Lower lobe of right lung (tissue), 2 donors: ENCODE measurements around the gene WBP1. TPM values are rescaled to one million over a fixed set of nuclear protein-coding genes. Genes with fewer than 3 reads are reported as not detected.

ENCODE experiments used
- ATAC-seq, 2 donors: fragments of 200-7000 bp; cut with Tn5 transposase; one replicate each; pipeline ENCODE4 v1.9.1; 2020 to 2022; ENCODE audit warnings: mild to moderate bottlenecking in 2 of 2, moderate library complexity in 2 of 2
- DNase-seq: peaks from one replicate; pipeline ENCODE4 v3.0.0-alpha.2; 2020
- H3K27ac ChIP-seq: fragments of 200-600 bp; one replicate; pipeline ENCODE4 v1.8.0; 2022
- H3K27me3 ChIP-seq: fragments of 200-600 bp; one replicate; pipeline ENCODE4 v1.8.0; 2022; ENCODE audit warnings: low read depth
- H3K36me3 ChIP-seq: fragments of 200-600 bp; one replicate; pipeline ENCODE4 v1.8.0; 2022; ENCODE audit warnings: mild to moderate bottlenecking
- H3K4me1 ChIP-seq: fragments of 200-600 bp; one replicate; pipeline ENCODE4 v1.8.0; 2022
- H3K4me3 ChIP-seq: fragments of 200-600 bp; one replicate; pipeline ENCODE4 v1.8.0; 2022; ENCODE audit warnings: mild to moderate bottlenecking
- H3K9me3 ChIP-seq: fragments of 200-600 bp; one replicate; pipeline ENCODE4 v1.8.0; 2022
- intact Hi-C: fragments of 100-400 bp; cut with DNase I; formaldehyde crosslinking; loops from one replicate; pipeline ENCODE4 v1.11.0; 2022
- total RNA-seq: library from RNA; stranded (reverse); fragmentation: NEBNext Ultra II Directional; extraction: Animal tissue kit (Norgen Biotek cat#: 25700); gene quantifications from one replicate; pipeline ENCODE4 v1.2.1, GENCODE V29; 2021
- TF ChIP-seq, protein P1 (sequence below): fragments of 200-600 bp; IDR thresholded peaks from one replicate; pipeline ENCODE4 v1.8.0; 2022; ENCODE audit warnings: antibody characterized with exemption, mild to moderate bottlenecking
- donor health status: DM: no; HTN: yes; CAD: no; lungs with severe emphysema.

Gene WBP1
- total RNA-seq, 1 donor from 2014 or later = 60.1 TPM

DNA sequence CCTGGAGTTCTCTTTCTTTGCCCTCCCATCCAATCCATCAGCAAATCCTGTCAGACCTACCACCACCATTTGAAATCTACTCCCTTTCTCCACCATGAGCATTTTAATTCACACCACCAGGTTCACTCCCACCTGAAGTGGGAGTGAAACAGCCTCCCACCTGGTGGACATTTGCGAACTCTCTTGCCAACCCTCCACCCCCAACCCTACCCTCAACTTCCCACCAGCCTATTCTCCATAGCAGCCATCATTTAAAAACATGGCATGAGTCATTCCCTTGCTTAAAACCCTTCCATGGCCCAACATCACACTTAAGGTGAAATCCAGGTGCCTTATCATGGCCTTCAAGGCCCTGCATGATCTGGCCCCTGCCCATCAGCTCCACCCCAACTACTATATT is 20.0 kb upstream of the WBP1 start:
- peaks cover 48% of the 10 kb centered on the region for H3K4me1 ChIP-seq
- peaks cover 16% of the 10 kb centered on the region for H3K27me3 ChIP-seq
- H3K4me3 ChIP-seq = no peak overlapping the region
- no peaks in the 10 kb centered on the region for H3K36me3 ChIP-seq
- ATAC-seq (no peak), DNase-seq (no peak)
- H3K9me3 ChIP-seq = no peaks in the 10 kb centered on the region
- intact Hi-C loops = no loop called here
- no peak overlapping the region for H3K27ac ChIP-seq
- TF ChIP-seq, protein P1, sequence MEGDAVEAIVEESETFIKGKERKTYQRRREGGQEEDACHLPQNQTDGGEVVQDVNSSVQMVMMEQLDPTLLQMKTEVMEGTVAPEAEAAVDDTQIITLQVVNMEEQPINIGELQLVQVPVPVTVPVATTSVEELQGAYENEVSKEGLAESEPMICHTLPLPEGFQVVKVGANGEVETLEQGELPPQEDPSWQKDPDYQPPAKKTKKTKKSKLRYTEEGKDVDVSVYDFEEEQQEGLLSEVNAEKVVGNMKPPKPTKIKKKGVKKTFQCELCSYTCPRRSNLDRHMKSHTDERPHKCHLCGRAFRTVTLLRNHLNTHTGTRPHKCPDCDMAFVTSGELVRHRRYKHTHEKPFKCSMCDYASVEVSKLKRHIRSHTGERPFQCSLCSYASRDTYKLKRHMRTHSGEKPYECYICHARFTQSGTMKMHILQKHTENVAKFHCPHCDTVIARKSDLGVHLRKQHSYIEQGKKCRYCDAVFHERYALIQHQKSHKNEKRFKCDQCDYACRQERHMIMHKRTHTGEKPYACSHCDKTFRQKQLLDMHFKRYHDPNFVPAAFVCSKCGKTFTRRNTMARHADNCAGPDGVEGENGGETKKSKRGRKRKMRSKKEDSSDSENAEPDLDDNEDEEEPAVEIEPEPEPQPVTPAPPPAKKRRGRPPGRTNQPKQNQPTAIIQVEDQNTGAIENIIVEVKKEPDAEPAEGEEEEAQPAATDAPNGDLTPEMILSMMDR = no peak

DNA sequence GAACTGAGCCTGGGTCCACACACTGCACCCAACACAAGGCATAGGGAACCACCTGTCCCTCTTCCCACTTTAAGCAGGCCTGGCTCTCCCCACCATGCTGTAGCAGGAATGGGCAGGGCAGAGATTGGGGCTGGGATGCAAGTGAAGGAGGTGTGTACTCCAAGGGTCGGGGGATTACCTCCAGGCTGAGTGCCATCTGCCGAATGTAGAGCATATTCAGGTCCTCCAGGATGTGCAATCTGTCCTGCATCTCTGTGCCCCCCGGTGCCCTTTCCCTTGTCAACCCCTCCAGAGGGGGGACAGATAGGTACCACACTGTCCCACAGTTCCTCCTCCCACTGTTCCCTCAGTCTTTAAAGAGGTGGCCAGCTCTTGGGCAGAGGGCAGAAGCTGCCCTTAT is 18.9 kb upstream of the WBP1 start:
- TF ChIP-seq, protein P1 = no peak
- Histone ChIP-seq H3K27me3 (peaks cover 17% of the 10 kb centered on the region), H3K4me3 (peak overlapping the region; percentile 64), H3K27ac (peak overlapping the region; percentile 91), H3K9me3 (no peaks in the 10 kb centered on the region), H3K36me3 (no peaks in the 10 kb centered on the region), H3K4me1 (peaks cover 54% of the 10 kb centered on the region)
- no peak for DNase-seq
- intact Hi-C loops = no loop called here
- ATAC-seq = no peak

DNA sequence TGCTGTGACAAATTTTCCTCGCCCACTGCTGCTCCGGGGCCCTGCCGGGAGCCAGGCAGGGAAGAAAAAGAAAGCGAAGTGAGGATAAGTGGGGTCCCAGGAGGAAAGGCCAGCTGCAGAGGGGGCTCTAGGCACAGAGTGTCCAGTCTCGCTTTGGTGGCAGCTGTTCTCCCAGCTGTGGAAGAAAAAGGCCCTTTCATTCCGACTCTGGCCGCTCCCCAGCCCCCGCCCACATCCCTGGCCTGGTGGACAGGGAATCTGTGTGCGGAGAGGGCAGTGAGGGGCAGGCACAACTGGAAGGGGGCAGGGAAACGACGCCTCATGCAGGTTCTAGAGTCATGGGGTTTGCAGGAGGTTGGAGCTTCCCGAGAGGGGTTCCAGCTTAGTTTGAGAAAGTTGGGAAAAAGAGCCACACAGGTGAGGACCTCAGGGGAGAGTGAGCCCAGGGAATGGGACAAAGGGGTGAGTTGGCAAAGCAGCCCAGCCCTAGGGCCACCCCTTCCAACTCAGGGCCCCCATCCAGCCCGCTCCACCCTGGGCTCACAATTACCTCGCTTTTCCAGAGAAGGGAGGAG is 18.3 kb upstream of the WBP1 start:
- ATAC-seq (peak in 1 of 2 donors; percentile 7), DNase-seq (no peak)
- peaks cover 17% of the 10 kb centered on the region for H3K27me3 ChIP-seq
- peak overlapping the region; percentile 91 for H3K27ac ChIP-seq
- TF ChIP-seq, protein P1 = no peak
- H3K36me3 ChIP-seq = no peaks in the 10 kb centered on the region
- H3K4me3 ChIP-seq = peak overlapping the region; percentile 64
- intact Hi-C loops = no loop called here
- H3K4me1 ChIP-seq = peaks cover 54% of the 10 kb centered on the region
- H3K9me3 ChIP-seq = no peaks in the 10 kb centered on the region

DNA sequence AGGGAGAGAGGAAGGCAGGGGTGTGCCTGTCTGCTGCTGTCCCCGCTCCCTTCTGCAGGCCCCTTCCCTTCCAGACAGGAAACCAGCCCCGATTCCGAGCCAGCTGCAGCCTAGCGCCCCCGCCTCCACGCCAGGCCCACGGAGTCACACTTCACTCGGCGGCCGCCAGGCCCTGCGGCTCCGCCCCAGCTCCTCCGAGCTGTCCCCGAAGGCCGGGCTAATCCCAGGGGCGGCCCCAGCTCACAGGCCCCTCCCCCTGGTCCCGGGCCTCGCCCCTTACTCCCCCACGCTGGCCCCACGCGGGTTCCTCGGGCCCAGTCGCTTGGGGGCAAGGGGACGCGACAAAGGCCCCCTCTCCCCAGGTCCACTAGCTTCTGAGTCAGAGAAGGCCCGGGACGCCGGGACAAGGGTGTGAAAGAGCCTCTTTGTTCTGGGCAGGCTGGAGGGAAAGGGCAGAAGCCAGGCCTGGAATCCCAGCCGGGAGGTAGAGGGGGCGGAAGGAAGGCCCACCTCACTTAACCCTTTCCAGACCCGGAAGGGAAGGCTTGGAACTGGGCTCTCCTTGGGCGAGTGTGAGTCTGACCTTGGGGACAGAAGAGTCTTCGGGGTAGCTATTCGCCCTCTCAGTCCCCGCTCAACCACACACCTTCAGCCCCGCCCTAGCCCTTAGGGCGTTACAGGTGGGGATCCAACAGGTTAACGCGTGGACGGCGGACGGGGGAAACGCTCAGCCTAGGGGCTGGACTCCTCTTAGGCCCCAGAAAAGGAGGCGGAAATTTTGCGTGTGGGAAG is 17.7 kb upstream of the WBP1 start:
- Histone ChIP-seq H3K27ac (peak overlapping the region; percentile 91), H3K4me1 (peaks cover 54% of the 10 kb centered on the region), H3K9me3 (no peaks in the 10 kb centered on the region), H3K36me3 (no peaks in the 10 kb centered on the region), H3K4me3 (peak overlapping the region; percentile 64), H3K27me3 (peaks cover 17% of the 10 kb centered on the region)
- intact Hi-C loops = no loop called here
- ATAC-seq (peak; percentile 93 to 94), DNase-seq (peak; percentile 87)
- TF ChIP-seq, protein P1 = peak; percentile 28

DNA sequence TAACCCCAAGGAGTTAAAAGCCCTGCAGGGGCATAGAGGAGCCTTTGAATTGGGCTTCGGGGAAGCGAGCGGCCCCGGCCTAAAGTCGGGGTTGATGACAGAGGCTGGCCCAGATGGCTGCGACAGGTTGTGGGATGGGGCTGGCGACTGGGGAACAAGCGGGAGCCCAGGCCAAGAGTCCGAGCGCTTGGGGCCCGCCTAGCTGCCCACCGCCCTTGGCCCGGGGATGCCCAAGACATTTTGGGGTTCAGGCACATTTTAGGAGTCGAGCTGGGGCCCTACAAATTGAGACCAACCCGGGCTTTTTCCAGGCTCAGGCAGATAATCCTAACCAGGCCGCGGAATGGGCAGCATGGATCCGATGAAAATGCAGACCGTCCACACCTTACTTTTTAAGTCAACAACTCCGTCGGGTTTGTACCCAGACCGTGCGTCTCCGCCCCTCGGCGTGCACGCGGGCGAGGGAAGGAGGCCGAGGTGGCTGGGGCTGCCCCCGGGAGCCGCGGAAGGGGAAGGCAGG is 17.0 kb upstream of the WBP1 start:
- Histone ChIP-seq H3K4me3 (peak overlapping the region; percentile 64), H3K9me3 (no peaks in the 10 kb centered on the region), H3K36me3 (no peaks in the 10 kb centered on the region), H3K4me1 (peaks cover 54% of the 10 kb centered on the region), H3K27me3 (peaks cover 17% of the 10 kb centered on the region), H3K27ac (peak overlapping the region; percentile 91)
- ATAC-seq (peak; percentile 47 to 60), DNase-seq (no peak)
- TF ChIP-seq, protein P1 = no peak
- intact Hi-C loops = no loop called here
